BE2C (cell line): ENCODE measurements around the gene CPXM2.

Experiments used
- DNase-seq: peaks from one replicate; pipeline ENCODE4 v3.0.0-alpha.2; 2020
- H3K27me3 ChIP-seq: fragments of 250-450 bp; sonication (Bioruptor Pico); 2 replicates; pipeline ENCODE4 v1.5.1; 2020; ENCODE audit warnings: mild to moderate bottlenecking
- H3K36me3 ChIP-seq: fragments of 250-450 bp; sonication (Bioruptor Pico); 2 replicates; pipeline ENCODE4 v1.5.1; 2020; ENCODE audit warnings: mild to moderate bottlenecking
- H3K4me1 ChIP-seq: fragments of 250-450 bp; sonication (Bioruptor Pico); 2 replicates; pipeline ENCODE4 v1.5.1; 2020
- H3K4me3 ChIP-seq: 2 replicates; pipeline ENCODE4 v1.5.1; 2011; ENCODE audit warnings: low read depth, low read length
- H3K9me3 ChIP-seq: fragments of 250-450 bp; sonication (Bioruptor Pico); 2 replicates; pipeline ENCODE4 v1.5.1; 2020
- CTCF ChIP-seq: IDR thresholded peaks from 2 replicates; pipeline ENCODE4 v1.5.1; 2012; ENCODE audit warnings: mild to moderate bottlenecking, low read depth, low read length

The CPXM2 gene

DNA sequence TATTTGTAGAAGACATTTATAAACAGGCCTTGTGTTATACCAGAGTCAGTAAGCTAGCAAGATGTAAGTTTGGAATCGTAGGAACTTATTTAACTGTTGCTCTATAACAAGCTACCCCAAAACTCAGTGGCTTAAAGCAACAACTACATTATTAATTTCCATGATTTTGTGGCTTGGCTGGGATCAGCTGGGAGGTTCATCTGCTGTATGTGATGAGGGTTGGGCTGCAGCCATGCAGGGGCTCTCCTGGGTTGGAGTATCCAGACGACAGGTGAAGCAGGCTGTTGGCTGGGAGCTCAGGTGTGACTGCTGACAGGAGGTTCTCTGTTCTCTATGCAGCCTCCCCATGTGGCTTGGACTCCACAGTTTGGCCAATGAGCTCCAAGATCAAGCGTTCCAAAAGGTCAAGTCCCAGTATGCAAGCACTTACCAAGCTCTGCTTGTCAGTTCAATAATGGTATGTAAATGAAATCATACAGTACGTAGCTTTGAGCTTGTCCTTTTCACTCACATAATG is 173.0 kb downstream of the CPXM2 start:
- no peak for TF ChIP-seq CTCF
- no peak overlapping the region for H3K4me3 ChIP-seq
- no peaks in the 10 kb centered on the region for H3K27me3 ChIP-seq
- H3K4me1 ChIP-seq, result no peaks in the 10 kb centered on the region
- H3K36me3 ChIP-seq, result no peaks in the 10 kb centered on the region
- H3K9me3 ChIP-seq, result no peaks in the 10 kb centered on the region
- no peak for DNase-seq

DNA sequence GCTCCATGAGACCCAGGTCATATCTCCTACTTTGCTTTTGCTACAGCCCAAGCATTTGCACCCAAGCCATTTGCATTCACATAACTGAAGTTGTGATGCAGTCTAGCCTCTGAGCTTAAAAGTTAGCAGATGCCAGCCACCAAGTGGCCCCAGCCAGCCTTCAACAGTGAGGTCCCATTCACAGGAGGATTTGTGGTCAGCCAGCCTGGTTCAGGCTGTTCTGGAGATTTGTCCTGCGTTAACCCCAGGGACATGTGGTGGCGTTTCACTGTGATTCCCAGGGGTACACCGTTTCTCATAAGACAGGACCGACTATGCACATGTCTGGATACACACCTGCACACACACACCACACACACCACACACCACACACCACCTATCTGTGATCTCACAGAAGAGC is 174.3 kb downstream of the CPXM2 start:
- TF ChIP-seq CTCF, result no peak

GRCh38 chr10:123715546-123715945 is 176.1 kb downstream of the CPXM2 start:
- Histone ChIP-seq H3K4me1 (no peaks in the 10 kb centered on the region), H3K9me3 (no peaks in the 10 kb centered on the region), H3K36me3 (no peaks in the 10 kb centered on the region), H3K4me3 (no peak overlapping the region), H3K27me3 (no peaks in the 10 kb centered on the region)
- DNase-seq, result no peak
- no peak for TF ChIP-seq CTCF

More for the DNA sequence above, 174.3 kb downstream of the CPXM2 start:
- Histone ChIP-seq H3K4me3 (no peak overlapping the region), H3K27me3 (no peaks in the 10 kb centered on the region), H3K9me3 (no peaks in the 10 kb centered on the region), H3K4me1 (no peaks in the 10 kb centered on the region), H3K36me3 (no peaks in the 10 kb centered on the region)
- no peak for DNase-seq

GRCh38 chr10:123706236-123706635 is 185.4 kb downstream of the CPXM2 start:
- TF ChIP-seq CTCF, result no peak

GRCh38 chr10:123704812-123705211 is 186.8 kb downstream of the CPXM2 start:
- DNase-seq, result no peak
- Histone ChIP-seq H3K4me1 (no peaks in the 10 kb centered on the region), H3K4me3 (no peak overlapping the region), H3K27me3 (no peaks in the 10 kb centered on the region), H3K9me3 (no peaks in the 10 kb centered on the region; the same call in 1 of the 2 replicates), H3K36me3 (no peaks in the 10 kb centered on the region)
- no peak for TF ChIP-seq CTCF

More at GRCh38 chr10:123706236-123706635, 185.4 kb downstream of the CPXM2 start:
- no peaks in the 10 kb centered on the region for H3K4me1 ChIP-seq
- H3K4me3 ChIP-seq, result no peak overlapping the region
- H3K27me3 ChIP-seq, result no peaks in the 10 kb centered on the region
- no peaks in the 10 kb centered on the region for H3K36me3 ChIP-seq
- H3K9me3 ChIP-seq, result no peaks in the 10 kb centered on the region; the same call in 1 of the 2 replicates
- no peak for DNase-seq

DNA sequence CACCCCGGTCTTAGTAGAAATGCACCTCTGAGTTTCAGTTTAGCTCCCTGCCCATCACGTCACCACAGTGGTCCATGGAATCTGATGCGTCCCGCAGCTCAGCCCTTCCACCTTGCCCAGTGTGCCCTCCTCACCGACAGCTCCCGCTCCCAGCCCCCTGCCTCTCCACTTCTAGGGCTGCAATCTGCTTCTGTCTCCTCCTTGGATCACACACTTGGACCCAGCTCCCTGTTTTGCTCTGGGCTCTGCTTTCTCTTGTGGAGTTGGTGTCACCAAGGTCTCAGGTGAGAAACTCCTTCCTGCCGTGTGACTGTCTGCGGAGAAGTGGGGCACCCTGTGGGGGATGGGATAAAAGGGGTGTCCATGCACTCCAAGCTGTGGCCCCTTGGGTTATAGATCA is 187.5 kb downstream of the CPXM2 start:
- Histone ChIP-seq H3K4me3 (no peak overlapping the region), H3K4me1 (no peaks in the 10 kb centered on the region), H3K27me3 (no peaks in the 10 kb centered on the region), H3K36me3 (no peaks in the 10 kb centered on the region), H3K9me3 (no peaks in the 10 kb centered on the region; the same call in 1 of the 2 replicates)
- no peak for TF ChIP-seq CTCF
- no peak for DNase-seq
